Lower leg skin (tissue), 3 donors: ENCODE results near the gene SERINC2.

Experiments used
- CTCF ChIP-seq, 3 donors: fragments of 450-650 bp; IDR thresholded peaks; one replicate each; pipeline ENCODE4 v1.5.1; 2016; ENCODE audit warnings: antibody characterized with exemption in 3 of 3, mild to moderate bottlenecking in 3 of 3, moderate library complexity in 2 of 3
- POLR2A ChIP-seq, 2 donors: fragments of 450-650 bp; IDR thresholded peaks; one replicate each; pipeline ENCODE4 v1.6.1; 2016 to 2017; ENCODE audit warnings: antibody characterized with exemption in 2 of 2, mild to moderate bottlenecking in 1 of 2, moderate library complexity in 1 of 2

GRCh38 chr1:31436596-31437432 lies 23.8 kb downstream of the SERINC2 start:
- TF ChIP-seq CTCF (IDR thresholded peaks at IDR 0.05), result no peak
- TF ChIP-seq POLR2A (IDR thresholded peaks at IDR 0.05), result no peak
